ENCODE results near the gene TMEM158.

DNA sequence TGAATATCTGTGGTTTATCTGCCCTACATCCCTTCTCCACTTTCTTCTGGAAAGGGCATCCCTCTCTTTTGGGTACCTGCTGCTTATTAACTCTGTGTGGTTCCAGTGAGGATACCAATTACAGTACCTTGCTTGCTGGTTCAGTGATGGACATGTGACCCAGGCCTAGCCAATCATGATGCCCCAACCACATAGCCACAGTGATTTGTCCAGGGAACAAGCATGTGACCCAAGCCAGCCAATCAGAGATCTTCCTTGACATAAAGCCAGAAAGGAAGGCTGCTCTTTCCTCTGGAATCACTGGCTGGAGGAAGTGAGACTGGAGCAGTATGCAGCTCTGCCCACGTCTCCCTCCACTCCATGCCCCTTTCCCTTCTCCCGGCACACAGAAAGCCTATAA lies 10.9 kb upstream of the TMEM158 start:
- TF ChIP-seq, protein P1, sequence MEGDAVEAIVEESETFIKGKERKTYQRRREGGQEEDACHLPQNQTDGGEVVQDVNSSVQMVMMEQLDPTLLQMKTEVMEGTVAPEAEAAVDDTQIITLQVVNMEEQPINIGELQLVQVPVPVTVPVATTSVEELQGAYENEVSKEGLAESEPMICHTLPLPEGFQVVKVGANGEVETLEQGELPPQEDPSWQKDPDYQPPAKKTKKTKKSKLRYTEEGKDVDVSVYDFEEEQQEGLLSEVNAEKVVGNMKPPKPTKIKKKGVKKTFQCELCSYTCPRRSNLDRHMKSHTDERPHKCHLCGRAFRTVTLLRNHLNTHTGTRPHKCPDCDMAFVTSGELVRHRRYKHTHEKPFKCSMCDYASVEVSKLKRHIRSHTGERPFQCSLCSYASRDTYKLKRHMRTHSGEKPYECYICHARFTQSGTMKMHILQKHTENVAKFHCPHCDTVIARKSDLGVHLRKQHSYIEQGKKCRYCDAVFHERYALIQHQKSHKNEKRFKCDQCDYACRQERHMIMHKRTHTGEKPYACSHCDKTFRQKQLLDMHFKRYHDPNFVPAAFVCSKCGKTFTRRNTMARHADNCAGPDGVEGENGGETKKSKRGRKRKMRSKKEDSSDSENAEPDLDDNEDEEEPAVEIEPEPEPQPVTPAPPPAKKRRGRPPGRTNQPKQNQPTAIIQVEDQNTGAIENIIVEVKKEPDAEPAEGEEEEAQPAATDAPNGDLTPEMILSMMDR (IDR thresholded peaks at IDR 0.05; ENCODE audit: control extremely low read depth in 1 of 3, insufficient read depth in 1 of 3, low read depth in 1 of 3, low read length in 3 of 3): no peak
- TF ChIP-seq, protein P2, sequence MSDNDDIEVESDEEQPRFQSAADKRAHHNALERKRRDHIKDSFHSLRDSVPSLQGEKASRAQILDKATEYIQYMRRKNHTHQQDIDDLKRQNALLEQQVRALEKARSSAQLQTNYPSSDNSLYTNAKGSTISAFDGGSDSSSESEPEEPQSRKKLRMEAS (IDR thresholded peaks at IDR 0.05): no peak
- TF ChIP-seq EP300 (IDR thresholded peaks at IDR 0.05; ENCODE audit: borderline replicate concordance in 1 of 2, low read depth in 2 of 2, low read length in 2 of 2): no peak
- TF ChIP-seq RNF2 (IDR thresholded peaks at IDR 0.05; ENCODE audit: borderline replicate concordance, low read depth, low read length, missing control alignments, poor library complexity, severe bottlenecking): no peak
- no peak for TF ChIP-seq EZH2 (IDR thresholded peaks at IDR 0.05; ENCODE audit: low read depth, low read length, severe bottlenecking)
- no peak for TF ChIP-seq POLR2A (IDR thresholded peaks at IDR 0.05; ENCODE audit: control extremely low read depth in 1 of 2, low read depth in 2 of 2, low read length in 2 of 2)
- TF ChIP-seq SP4 (IDR thresholded peaks at IDR 0.05; ENCODE audit: low read length): no peak
- no peak for TF ChIP-seq POLR2AphosphoS5 (IDR thresholded peaks at IDR 0.05; ENCODE audit: low read depth, low read length)
- no peak for TF ChIP-seq CHD2 (IDR thresholded peaks at IDR 0.05; ENCODE audit: low read length)
- TF ChIP-seq BRCA1 (IDR thresholded peaks at IDR 0.05; ENCODE audit: low read depth, low read length): no peak
- no peak for TF ChIP-seq CEBPB (IDR thresholded peaks at IDR 0.05; ENCODE audit: low read depth, low read length)
- TF ChIP-seq, protein P3, sequence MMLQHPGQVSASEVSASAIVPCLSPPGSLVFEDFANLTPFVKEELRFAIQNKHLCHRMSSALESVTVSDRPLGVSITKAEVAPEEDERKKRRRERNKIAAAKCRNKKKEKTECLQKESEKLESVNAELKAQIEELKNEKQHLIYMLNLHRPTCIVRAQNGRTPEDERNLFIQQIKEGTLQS (IDR thresholded peaks at IDR 0.05; ENCODE audit: insufficient read depth, low read depth, low read length): no peak
- TF ChIP-seq JUN (IDR thresholded peaks at IDR 0.05; ENCODE audit: low read depth, low read length): no peak

Measured in H1 (cell line).